BJ (cell line): ENCODE data around the gene STRN. TPM values are rescaled to one million over a fixed set of nuclear protein-coding genes. Genes with fewer than 3 reads are reported as not detected.
A peak's percentile ranks its signal among the peaks of the same experiment; 100 is the strongest.

Experiments
- CTCF ChIA-PET: fragments of 350-600 bp; formaldehyde crosslinking; extraction: SDS; loops from one replicate; lab custom pipeline; 2021; ENCODE audit warnings: antibody characterized with exemption, inconsistent platforms; lab: Yijun Ruan, JAX
- POLR2A ChIA-PET: fragments of 300-600 bp; sonication (Branson Sonifier 250); formaldehyde crosslinking; extraction: SDS; loops from one replicate; lab custom pipeline; 2021; ENCODE audit warnings: antibody characterized with exemption; lab: Charles Lee
- DNase-seq: peaks from one replicate; pipeline ENCODE4 v3.0.0-alpha.2; 2011; ENCODE audit warnings: low read depth
- H3K27me3 ChIP-seq: 2 replicates; pipeline ENCODE4 v1.6.0; 2011; ENCODE audit warnings: low read length; ENCODE audit not compliant: control insufficient read depth, insufficient read depth
- H3K36me3 ChIP-seq: 2 replicates; pipeline ENCODE4 v1.5.1; 2011; ENCODE audit warnings: low read length; ENCODE audit not compliant: control insufficient read depth, insufficient read depth
- H3K4me3 ChIP-seq: 2 replicates; pipeline ENCODE4 v1.5.1; 2011; ENCODE audit warnings: low read depth, mild to moderate bottlenecking, control low read depth, low read length
- polyA plus RNA-seq: library from polyadenylated mRNA; depleted of rRNA; stranded (reverse); fragments of >200 nt; gene quantifications from 2 replicates; pipeline ENCODE4 v1.2.3, GENCODE V29; 2011
- TF ChIP-seq, protein P1 (sequence below): IDR thresholded peaks from 2 replicates; pipeline ENCODE4 v1.5.1; 2011; ENCODE audit warnings: low read depth, mild to moderate bottlenecking, control low read depth, inconsistent platforms, low read length, moderate library complexity; ENCODE audit not compliant: insufficient read depth

STRN gene
- polyA plus RNA-seq, 1 experiment, result 8.5 TPM

DNA sequence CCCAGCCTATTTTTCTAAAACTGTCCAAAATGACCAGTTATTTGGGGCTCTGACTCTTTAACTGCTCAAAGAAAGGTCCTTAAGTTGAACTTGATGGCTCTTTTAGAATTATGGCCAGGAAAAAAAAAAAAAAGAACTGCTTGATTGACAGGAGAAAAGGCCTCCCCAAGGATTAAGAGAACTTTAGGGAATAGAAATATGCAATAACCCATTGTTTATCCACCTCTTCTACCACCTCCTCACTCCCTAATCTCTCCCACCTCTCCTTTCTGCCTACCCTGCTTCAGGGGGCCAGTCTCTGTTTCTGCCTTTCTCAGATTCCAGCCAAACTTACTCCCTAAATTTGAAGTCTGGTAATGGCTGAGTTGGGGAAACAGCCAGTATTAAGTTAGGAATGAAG, 5.7 kb upstream of the STRN start:
- Histone ChIP-seq H3K36me3 (no peaks in the 10 kb centered on the region), H3K27me3 (no peaks in the 10 kb centered on the region), H3K4me3 (no peak overlapping the region)
- POLR2A ChIA-PET, result no interaction called here
- CTCF ChIA-PET, result no interaction called here
- DNase-seq, result no peak
- TF ChIP-seq, protein P1, sequence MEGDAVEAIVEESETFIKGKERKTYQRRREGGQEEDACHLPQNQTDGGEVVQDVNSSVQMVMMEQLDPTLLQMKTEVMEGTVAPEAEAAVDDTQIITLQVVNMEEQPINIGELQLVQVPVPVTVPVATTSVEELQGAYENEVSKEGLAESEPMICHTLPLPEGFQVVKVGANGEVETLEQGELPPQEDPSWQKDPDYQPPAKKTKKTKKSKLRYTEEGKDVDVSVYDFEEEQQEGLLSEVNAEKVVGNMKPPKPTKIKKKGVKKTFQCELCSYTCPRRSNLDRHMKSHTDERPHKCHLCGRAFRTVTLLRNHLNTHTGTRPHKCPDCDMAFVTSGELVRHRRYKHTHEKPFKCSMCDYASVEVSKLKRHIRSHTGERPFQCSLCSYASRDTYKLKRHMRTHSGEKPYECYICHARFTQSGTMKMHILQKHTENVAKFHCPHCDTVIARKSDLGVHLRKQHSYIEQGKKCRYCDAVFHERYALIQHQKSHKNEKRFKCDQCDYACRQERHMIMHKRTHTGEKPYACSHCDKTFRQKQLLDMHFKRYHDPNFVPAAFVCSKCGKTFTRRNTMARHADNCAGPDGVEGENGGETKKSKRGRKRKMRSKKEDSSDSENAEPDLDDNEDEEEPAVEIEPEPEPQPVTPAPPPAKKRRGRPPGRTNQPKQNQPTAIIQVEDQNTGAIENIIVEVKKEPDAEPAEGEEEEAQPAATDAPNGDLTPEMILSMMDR, result no peak

GRCh38 chr2:36967236-36967876, 1.0 kb upstream of the STRN start:
- Histone ChIP-seq H3K4me3 (peak overlapping the region; percentile 59), H3K27me3 (no peaks in the 10 kb centered on the region), H3K36me3 (no peaks in the 10 kb centered on the region)
- TF ChIP-seq, protein P1, result no peak
- DNase-seq, result no peak
- ChIA-PET POLR2A (interaction anchor here (0.7 kb wide), 1 partner anchor 14 kb away, joined by 5 read pairs; no protein-coding TSS in a partner anchor), CTCF (no interaction called here)

DNA sequence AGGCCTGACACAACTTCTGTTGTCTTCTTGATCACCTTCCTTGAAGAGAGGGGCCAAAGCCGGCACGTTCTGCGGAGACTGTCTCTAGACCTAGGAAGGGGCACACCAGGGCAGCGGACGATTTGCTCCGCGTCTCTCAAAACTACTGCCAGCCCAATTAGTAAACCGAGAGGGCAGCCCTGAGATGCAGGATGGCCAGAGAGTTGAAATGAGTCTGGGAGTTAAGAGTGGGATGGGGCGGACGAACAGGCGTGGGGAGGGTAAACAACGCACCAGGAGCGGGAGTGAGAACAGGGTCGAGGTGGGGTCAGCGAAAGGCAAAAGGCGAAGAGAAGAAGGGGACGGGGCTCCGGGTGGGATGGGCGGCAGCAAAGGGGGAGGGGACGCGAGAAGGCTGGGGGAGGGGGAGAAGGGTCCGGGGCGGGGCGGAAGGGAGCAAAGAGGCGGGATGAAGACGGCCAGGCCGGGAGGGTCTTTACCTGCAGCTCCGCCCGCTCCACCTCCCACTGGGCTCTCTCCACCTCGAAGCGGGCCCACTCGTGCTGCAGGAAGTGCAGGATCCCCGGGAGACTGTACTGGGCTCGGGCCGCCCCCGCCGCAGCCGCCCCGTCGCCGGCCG, 476 bp downstream of the STRN start:
- no peaks in the 10 kb centered on the region for H3K27me3 ChIP-seq
- no peak for DNase-seq
- CTCF ChIA-PET, result no interaction called here
- TF ChIP-seq, protein P1, result no peak
- no peaks in the 10 kb centered on the region for H3K36me3 ChIP-seq
- H3K4me3 ChIP-seq, result peak overlapping the region; percentile 88
- POLR2A ChIA-PET, result interaction anchor here (0.6 kb wide), 1 partner anchor 45 kb away, joined by 4 read pairs; no protein-coding TSS in a partner anchor

DNA sequence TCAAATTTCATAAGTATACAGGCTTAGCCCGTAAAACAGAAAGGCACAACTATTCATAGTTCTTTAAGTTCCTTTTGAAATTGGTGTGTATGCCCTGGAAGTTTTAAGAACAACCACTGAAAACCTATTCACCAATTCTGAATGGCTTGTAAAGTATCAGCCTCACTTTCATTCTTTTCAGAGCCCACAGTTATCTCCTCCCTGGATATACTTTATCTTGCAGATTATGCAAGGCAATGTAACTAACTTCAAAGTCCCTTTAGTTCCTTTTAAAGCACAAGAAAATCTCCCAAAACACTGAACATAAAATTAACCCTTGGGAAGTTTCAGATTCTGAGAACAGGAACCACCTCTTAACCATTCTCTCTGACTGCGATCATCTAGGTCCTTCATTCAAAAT, 1.1 kb downstream of the STRN start:
- no peaks in the 10 kb centered on the region for H3K27me3 ChIP-seq
- H3K4me3 ChIP-seq, result peak overlapping the region; percentile 88
- ChIA-PET CTCF (no interaction called here), POLR2A (no interaction called here)
- H3K36me3 ChIP-seq, result no peaks in the 10 kb centered on the region
- TF ChIP-seq, protein P1, result no peak
- no peak for DNase-seq

DNA sequence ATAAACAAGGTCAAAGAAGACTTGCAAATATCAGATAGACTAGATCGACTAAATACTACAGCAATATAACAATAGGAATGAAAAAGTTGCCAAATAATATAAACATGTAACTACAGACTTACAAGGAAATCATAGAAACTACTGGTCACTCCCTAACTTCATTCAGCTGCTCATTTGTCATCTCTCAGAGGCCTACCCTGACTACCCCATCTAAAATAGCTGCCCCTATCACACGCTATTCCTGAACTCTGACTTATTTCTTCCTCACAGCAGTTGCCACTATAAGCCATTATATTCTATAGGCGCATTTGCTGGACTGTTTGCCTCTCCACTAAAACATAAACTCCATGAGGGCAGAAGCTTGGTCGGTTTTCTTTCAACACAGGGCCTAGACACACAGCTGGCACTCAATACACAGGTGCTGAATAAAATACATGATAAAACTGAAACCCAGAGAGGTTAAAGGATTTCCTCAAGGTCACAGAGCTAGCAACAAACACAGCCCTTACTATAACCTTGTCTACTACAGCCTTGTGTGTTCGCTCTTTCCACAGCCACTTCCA, 1.8 kb downstream of the STRN start:
- Histone ChIP-seq H3K4me3 (no peak overlapping the region), H3K27me3 (no peaks in the 10 kb centered on the region), H3K36me3 (no peaks in the 10 kb centered on the region)
- DNase-seq, result no peak
- ChIA-PET CTCF (interaction anchor here (0.7 to 1.3 kb wide), 2 partner anchors 14 to 17 kb away, joined by 3 read pairs; no protein-coding TSS in a partner anchor), POLR2A (no interaction called here)
- TF ChIP-seq, protein P1, result no peak
